Measurements from ENCODE around the gene AMER3.

Gene AMER3

DNA sequence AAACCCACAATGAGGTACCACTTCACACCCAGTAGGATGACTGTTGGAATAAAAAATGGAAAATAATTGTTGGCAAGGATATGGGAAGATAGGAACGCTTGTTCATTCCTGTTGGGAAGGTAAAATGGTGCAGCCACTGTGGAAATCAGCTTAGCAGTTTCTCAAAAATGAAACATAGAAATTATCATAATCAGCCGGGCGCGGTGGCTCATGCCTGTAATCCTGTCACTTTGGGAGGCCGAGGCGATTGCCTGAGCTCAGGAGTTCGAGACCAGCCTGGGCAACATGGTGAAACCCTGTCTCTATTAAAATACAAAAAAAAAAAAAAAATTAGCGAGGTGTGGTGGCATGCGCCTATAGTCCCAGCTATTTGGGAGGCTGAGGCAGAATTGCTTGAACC lies 23.4 kb downstream of the AMER3 start:
- no peak for DNase-seq (ENCODE audit: low spot score)

GRCh38 chr2:130785466-130786055 lies 30.2 kb downstream of the AMER3 start:
- DNase-seq (ENCODE audit: low spot score) = no peak

GRCh38 chr2:130786076-130786475 lies 30.7 kb downstream of the AMER3 start:
- no peak for DNase-seq (ENCODE audit: low spot score)

DNA sequence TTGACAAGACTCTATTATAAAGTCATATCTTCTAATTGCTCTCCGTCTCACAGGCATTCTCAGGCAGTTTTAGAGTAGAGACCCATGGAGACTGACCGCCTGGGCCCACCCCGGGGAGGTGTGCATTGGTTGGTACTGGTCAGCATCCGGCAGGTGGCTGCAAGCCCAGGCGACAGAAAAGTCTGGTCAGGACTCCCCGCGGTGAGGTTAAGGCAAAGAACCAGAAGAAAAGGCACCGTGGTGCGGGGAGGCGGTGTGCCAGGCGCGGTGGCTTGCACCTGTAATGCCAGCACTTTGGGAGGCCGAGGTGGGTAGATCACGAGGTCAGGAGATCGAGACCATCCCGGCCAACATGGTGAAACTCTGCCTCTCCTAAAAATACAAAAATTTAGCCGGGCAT lies 32.5 kb downstream of the AMER3 start:
- no peak for DNase-seq (ENCODE audit: low spot score)

DNA sequence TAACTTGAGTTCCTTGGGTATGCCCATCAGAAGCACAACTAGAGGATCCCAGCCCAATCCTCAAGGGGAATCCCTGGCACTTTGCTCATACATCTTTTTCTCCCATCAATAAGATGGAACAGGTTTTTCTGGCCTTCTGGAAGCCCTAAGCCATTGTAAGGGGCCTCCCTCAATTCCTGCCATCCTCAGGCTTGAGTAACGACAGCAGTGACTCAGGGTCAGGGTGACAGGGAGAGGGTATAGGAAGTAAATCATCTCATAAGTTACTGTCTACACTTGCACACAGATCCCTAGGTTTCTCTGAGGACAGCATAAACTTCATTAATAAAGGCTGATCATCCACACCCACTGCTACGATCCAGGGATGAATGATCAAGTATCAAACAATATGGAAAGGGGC lies 35.0 kb downstream of the AMER3 start:
- DNase-seq (ENCODE audit: low spot score) = no peak

DNA sequence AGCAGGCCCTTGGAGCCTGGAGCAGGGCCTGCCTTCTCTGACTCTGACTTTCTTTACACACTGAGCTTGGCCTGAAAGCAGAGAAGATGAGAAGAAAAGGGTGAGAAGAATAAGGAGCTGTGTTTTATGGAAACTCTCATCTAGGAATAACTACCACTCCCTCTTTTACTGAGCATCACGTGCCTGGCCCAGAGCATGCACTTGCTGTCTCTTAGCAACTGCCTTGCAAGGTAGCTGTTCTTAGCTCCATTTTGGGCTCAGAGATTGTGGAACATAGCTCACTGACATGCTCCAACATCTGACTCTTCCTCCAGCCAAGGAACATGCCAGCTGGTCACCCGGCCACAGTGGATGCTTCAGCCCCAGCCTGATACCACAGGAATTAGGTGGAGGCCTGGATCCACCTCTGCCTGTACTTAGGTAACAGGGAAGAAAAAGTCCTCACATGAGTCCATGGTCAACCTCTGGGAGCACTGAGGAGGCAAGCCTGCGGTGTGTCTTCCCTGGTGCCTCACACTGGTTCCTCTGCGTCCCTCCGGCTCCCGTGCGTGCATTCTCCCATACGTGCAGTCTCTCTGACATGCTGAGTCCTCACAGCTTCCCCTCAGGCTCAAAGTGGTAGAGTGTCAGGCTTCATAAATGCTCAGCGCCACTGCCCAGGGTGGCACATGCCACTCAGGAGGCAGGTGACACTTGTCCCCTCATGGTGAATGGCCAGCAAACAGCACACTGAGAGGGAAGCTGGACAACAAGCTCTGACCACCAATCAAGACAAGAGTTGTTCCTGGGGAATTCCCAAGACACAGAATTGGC lies 35.7 kb downstream of the AMER3 start:
- no peak for DNase-seq (ENCODE audit: low spot score)

GRCh38 chr2:130791617-130791939 lies 36.2 kb downstream of the AMER3 start:
- DNase-seq (ENCODE audit: low spot score) = no peak

- peak; percentile 43 for DNase-seq (ENCODE audit: low spot score)
These were observed 40.1 kb downstream of the AMER3 start for GRCh38 chr2:130795431-130795830.

DNA sequence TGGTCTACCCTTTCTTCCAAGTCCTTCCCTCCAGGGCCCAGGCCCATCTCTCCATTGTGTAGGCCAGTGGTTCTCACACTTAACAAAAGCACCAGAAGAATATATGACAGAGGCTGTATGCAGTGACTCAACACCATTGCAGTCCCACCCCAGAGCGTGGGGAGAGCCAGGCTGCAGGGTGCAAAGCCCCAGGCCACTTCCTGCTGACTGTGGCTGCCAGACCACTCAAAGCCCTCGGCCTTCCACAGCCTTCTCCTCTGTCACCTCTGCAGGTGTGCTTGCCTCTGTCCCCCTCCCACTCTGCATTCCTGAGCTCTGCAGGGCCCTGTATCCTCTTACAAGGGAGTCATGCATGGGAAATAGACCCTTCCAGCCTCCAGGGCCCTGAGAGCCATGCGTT lies 41.0 kb downstream of the AMER3 start:
- no peak for DNase-seq (ENCODE audit: low spot score)

GRCh38 chr2:130797493-130798435 lies 42.4 kb downstream of the AMER3 start:
- peak; percentile 82 for DNase-seq (ENCODE audit: low spot score)

GRCh38 chr2:130798472-130799218 lies 43.3 kb downstream of the AMER3 start:
- DNase-seq (ENCODE audit: low spot score) = no peak

DNA sequence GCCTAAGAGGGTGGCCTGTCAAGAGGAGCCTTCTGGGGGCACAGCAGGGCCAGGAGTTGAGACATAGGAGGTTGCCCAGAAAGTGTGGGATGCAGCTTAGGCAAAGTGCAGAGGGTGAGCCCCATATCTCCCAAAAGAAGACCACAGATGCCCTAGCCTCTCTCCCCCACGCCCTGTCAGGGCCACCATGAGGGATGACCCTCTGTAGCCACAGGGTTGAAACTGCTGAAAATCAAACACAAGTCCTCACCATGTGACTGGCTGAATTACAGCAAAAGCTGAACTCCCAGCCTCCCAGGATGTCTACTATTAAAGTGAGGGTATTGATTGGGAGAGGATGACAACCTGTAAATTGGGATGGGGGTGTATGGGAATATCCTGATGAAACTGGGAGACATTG lies 44.0 kb downstream of the AMER3 start:
- no peak for DNase-seq (ENCODE audit: low spot score)

- DNase-seq (ENCODE audit: low spot score) = no peak
These were observed 50.3 kb downstream of the AMER3 start for GRCh38 chr2:130805613-130806012.

- no peak for DNase-seq (ENCODE audit: low spot score)
These were observed 51.0 kb downstream of the AMER3 start for GRCh38 chr2:130806370-130806769.

DNA sequence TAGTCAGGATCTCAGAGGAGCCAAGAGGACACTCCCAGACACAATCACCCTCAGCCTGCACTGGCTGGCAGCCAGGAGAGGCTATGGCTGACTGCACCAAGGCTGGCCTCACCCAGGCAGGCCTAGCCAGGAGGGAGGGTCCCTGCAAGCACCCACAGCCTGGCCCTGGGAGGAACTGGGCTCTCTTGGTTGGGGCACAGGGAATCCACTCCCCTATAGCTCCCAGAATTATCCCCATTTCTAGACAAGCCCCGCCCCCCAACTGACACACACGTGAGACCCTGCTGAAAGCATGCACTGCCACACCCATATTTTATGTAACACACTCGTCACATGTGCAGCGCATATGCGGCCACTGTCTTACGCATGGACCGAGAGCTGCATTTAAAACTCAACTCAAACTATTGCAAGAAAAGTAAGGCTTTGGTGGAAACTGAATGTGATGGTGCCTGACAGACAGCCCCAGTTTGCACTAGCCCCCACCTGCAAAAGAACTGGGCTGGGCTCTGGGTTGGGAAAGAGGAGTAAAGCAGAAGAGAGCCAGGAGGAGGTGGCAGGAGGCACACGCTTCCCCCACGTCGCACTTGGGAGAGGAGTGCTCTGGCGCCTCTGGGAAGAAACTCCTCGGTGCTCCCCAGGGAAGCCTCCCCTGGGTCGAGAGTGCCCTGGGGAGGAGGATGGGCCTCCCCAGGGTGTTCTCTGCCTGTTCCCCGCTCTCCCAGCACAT lies 52.5 kb downstream of the AMER3 start:
- no peak for DNase-seq (ENCODE audit: low spot score)

GRCh38 chr2:130808482-130809268 lies 53.3 kb downstream of the AMER3 start:
- DNase-seq (ENCODE audit: low spot score) = no peak

DNA sequence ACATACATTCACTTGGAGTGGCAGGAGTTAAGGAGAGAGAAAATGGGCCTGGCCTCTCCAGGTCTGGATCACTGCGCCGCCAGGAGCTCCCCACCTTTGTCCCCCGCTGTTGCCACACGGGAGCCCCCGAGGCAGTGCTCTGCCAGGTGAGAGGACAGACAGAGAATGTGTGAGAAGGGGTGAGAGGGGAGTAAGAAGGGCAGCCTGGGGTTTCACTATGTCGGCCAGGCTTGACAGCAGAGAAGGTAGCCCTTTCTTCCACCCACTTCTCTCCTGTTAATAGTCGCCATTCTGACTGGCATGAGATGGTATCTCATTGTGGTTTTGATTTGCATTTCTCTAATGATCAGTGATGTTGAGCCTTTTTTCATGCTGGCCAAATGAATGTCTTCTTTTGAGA lies 55.1 kb downstream of the AMER3 start:
- DNase-seq (ENCODE audit: low spot score) = no peak

GRCh38 chr2:130813722-130814121 lies 58.4 kb downstream of the AMER3 start:
- DNase-seq (ENCODE audit: low spot score) = no peak

GRCh38 chr2:130814931-130815680 lies 59.8 kb downstream of the AMER3 start:
- DNase-seq (ENCODE audit: low spot score) = no peak
